Measurements from ENCODE around the gene CRISPLD2. TPM values are rescaled to one million over a fixed set of nuclear protein-coding genes. Genes with fewer than 3 reads are reported as not detected.

CRISPLD2 gene
- total RNA-seq, 4 donors from 2014 or later, result 6.0 to 166 (median 24.2) TPM

- 74 to 79% methylated on average over 6 to 9 of the region's 9 CpGs for WGBS, 2 donors
- no peak for DNase-seq
- Histone ChIP-seq H3K27ac (peak overlapping the region in 2 of 4 donors; percentile 9 to 14), H3K4me3 (no peak overlapping the region), H3K9me3 (no peaks in the 10 kb centered on the region), H3K27me3 (no peaks in the 10 kb centered on the region), H3K36me3 (peaks cover 0 to 15% (median 0%) of the 10 kb centered on the region in 3 donors), H3K4me1 (peaks cover 0 to 27% (median 3%) of the 10 kb centered on the region in 3 donors)
- TF ChIP-seq POLR2A (IDR thresholded peaks at IDR 0.05), result no peak
- TF ChIP-seq CTCF (IDR thresholded peaks at IDR 0.05), result no peak
- intact Hi-C loops (cut with DNase I), result no loop called here
Observed at GRCh38 chr16:84909476-84910085, 89.8 kb downstream of the CRISPLD2 start.

GRCh38 chr16:84911486-84912216 lies 91.9 kb downstream of the CRISPLD2 start:
- peaks cover 0 to 10% (median 0%) of the 10 kb centered on the region in 4 donors for H3K27me3 ChIP-seq
- H3K36me3 ChIP-seq, result peaks cover 0 to 5% (median 0%) of the 10 kb centered on the region in 3 donors
- no peak overlapping the region for H3K4me3 ChIP-seq
- no peaks in the 10 kb centered on the region for H3K9me3 ChIP-seq
- DNase-seq, result no peak
- 72% methylated on average over 14 to 15 of the region's 16 CpGs for WGBS, 2 donors
- intact Hi-C loops (cut with DNase I), result no loop called here
- H3K27ac ChIP-seq, result peak overlapping the region in 2 of 4 donors; percentile 17 to 66
- peaks cover 0 to 35% (median 3%) of the 10 kb centered on the region in 3 donors for H3K4me1 ChIP-seq
- TF ChIP-seq POLR2A (IDR thresholded peaks at IDR 0.05) (no peak), CTCF (IDR thresholded peaks at IDR 0.05) (no peak)

- Histone ChIP-seq H3K27me3 (peaks cover 0 to 22% (median 0%) of the 10 kb centered on the region in 4 donors), H3K9me3 (no peaks in the 10 kb centered on the region), H3K36me3 (no peaks in the 10 kb centered on the region), H3K4me1 (peaks cover 0 to 29% (median 3%) of the 10 kb centered on the region in 3 donors), H3K4me3 (no peak overlapping the region), H3K27ac (peak overlapping the region in 3 of 4 donors; percentile 21 to 55 (median 38))
- WGBS, 2 donors, result 65 to 67% methylated on average over 1 to 4 of the region's 6 CpGs
- TF ChIP-seq POLR2A (IDR thresholded peaks at IDR 0.05) (no peak), CTCF (IDR thresholded peaks at IDR 0.05) (no peak)
- intact Hi-C loops (cut with DNase I), result no loop called here
- no peak for DNase-seq
Observed at GRCh38 chr16:84913315-84913714, 93.5 kb downstream of the CRISPLD2 start.

GRCh38 chr16:84914273-84914672 lies 94.5 kb downstream of the CRISPLD2 start:
- Histone ChIP-seq H3K4me1 (peaks cover 0 to 29% (median 3%) of the 10 kb centered on the region in 3 donors), H3K27ac (peak overlapping the region in 1 of 4 donors; percentile 55), H3K9me3 (no peaks in the 10 kb centered on the region), H3K4me3 (no peak overlapping the region), H3K27me3 (peaks cover 0 to 27% (median 0%) of the 10 kb centered on the region in 4 donors), H3K36me3 (no peaks in the 10 kb centered on the region)
- DNase-seq, result no peak
- 48 to 59% methylated on average over 5 of the region's 5 CpGs for WGBS, 2 donors
- intact Hi-C loops (cut with DNase I), result no loop called here
- TF ChIP-seq CTCF (IDR thresholded peaks at IDR 0.05), result no peak
- TF ChIP-seq POLR2A (IDR thresholded peaks at IDR 0.05), result no peak

- 65 to 71% methylated on average over 8 to 9 of the region's 9 CpGs for WGBS, 2 donors
- TF ChIP-seq POLR2A (IDR thresholded peaks at IDR 0.05) (no peak), CTCF (IDR thresholded peaks at IDR 0.05) (no peak)
- Histone ChIP-seq H3K36me3 (no peaks in the 10 kb centered on the region), H3K9me3 (no peaks in the 10 kb centered on the region), H3K27ac (no peak overlapping the region), H3K4me1 (peaks cover 0 to 38% (median 3%) of the 10 kb centered on the region in 3 donors), H3K27me3 (peaks cover 0 to 27% (median 0%) of the 10 kb centered on the region in 4 donors), H3K4me3 (no peak overlapping the region)
- no peak for DNase-seq
- intact Hi-C loops (cut with DNase I), result no loop called here
Observed at GRCh38 chr16:84916178-84916577, 96.4 kb downstream of the CRISPLD2 start.
